ENCODE results near the gene ZNF804A. TPM values are rescaled to one million over a fixed set of nuclear protein-coding genes. Genes with fewer than 3 reads are reported as not detected.

The ZNF804A gene
- total RNA-seq, 4 donors from 2014 or later = 0.05 to 0.10 TPM; not detected in 2

GRCh38 chr2:184956856-184957255, 358.5 kb downstream of the ZNF804A start:
- intact Hi-C loops (cut with DNase I; ENCODE audit: low total_unique reads) = no loop called here
- TF ChIP-seq POLR2A (IDR thresholded peaks at IDR 0.05) (no peak), CTCF (IDR thresholded peaks at IDR 0.05) (no peak)
- WGBS, 2 donors = 88 to 92% methylated on average over 3 of the region's 3 CpGs
- H3K4me3 ChIP-seq (ENCODE audit: low read depth, poor library complexity, severe bottlenecking) = no peak overlapping the region
- DNase-seq (ENCODE audit: low spot score in 2 of 2) = no peak

- intact Hi-C loops (cut with DNase I; ENCODE audit: low total_unique reads) = no loop called here
Observed at GRCh38 chr2:184971546-184972068, 373.3 kb downstream of the ZNF804A start.

More at GRCh38 chr2:184971546-184972068, 373.3 kb downstream of the ZNF804A start:
- no peak for DNase-seq (ENCODE audit: low spot score in 2 of 2)
- WGBS, 2 donors = 90% methylated on average over 3 of the region's 3 CpGs
- TF ChIP-seq POLR2A (IDR thresholded peaks at IDR 0.05) (no peak), CTCF (IDR thresholded peaks at IDR 0.05) (no peak)
- no peak overlapping the region for H3K4me3 ChIP-seq (ENCODE audit: low read depth, poor library complexity, severe bottlenecking)

All from lower leg skin (tissue), 4 donors.